HG03135 (cell line): ENCODE measurements around the gene TOP2B.

ENCODE experiments used
- ATAC-seq: cut with Tn5 transposase; IDR thresholded peaks from one replicate; pipeline ENCODE4 v1.9.1; 2021; ENCODE audit warnings: mild to moderate bottlenecking, moderate library complexity; ENCODE audit not compliant: unreplicated experiment

TOP2B gene

GRCh38 chr3:25564075-25564474 is 100.6 kb downstream of the TOP2B start:
- no peak for ATAC-seq

- no peak for ATAC-seq
Measured at GRCh38 chr3:25563601-25564000, 101.1 kb downstream of the TOP2B start.

- no peak for ATAC-seq
Measured at GRCh38 chr3:25558796-25559195, 105.9 kb downstream of the TOP2B start.

- no peak for ATAC-seq
Measured at GRCh38 chr3:25558121-25558520, 106.6 kb downstream of the TOP2B start.

- ATAC-seq, result no peak
Measured at GRCh38 chr3:25557694-25558093, 107.0 kb downstream of the TOP2B start.

- no peak for ATAC-seq
Measured at GRCh38 chr3:25556447-25556846, 108.3 kb downstream of the TOP2B start.

- ATAC-seq, result no peak
Measured at GRCh38 chr3:25555695-25556437, 108.8 kb downstream of the TOP2B start.

- no peak for ATAC-seq
Measured at GRCh38 chr3:25554376-25554775, 110.3 kb downstream of the TOP2B start.

GRCh38 chr3:25552251-25552650 is 112.5 kb downstream of the TOP2B start:
- ATAC-seq, result no peak

GRCh38 chr3:25548836-25549235 is 115.9 kb downstream of the TOP2B start:
- no peak for ATAC-seq

- no peak for ATAC-seq
Measured at GRCh38 chr3:25547943-25548674, 116.6 kb downstream of the TOP2B start.
